HG02970 (cell line): ENCODE data around the gene CLSTN2.

ENCODE experiments used
- ATAC-seq: cut with Tn5 transposase; IDR thresholded peaks from one replicate; pipeline ENCODE4 v1.9.1; 2021; ENCODE audit warnings: mild to moderate bottlenecking, moderate library complexity, moderate number of reproducible peaks; ENCODE audit not compliant: unreplicated experiment, low FRiP score

The CLSTN2 gene

DNA sequence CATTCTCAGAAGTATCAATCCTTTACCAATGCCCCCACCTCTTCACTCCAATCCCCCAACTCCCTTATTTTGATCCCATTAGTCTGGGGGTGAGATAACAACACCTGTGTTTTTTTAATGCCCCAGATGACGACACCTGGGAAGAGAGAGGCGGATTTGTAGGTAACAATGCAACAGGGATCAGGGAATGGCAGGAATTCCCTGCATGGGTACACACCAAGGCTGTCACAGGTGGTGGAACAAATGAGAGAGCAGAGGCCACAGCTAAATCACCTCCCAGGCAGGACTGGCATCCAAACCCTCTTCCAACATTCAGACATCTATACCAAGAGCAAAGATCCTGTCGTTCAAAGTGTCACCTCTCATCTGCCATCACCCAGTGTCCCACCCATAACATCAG lies 423.7 kb downstream of the CLSTN2 start:
- no peak for ATAC-seq

DNA sequence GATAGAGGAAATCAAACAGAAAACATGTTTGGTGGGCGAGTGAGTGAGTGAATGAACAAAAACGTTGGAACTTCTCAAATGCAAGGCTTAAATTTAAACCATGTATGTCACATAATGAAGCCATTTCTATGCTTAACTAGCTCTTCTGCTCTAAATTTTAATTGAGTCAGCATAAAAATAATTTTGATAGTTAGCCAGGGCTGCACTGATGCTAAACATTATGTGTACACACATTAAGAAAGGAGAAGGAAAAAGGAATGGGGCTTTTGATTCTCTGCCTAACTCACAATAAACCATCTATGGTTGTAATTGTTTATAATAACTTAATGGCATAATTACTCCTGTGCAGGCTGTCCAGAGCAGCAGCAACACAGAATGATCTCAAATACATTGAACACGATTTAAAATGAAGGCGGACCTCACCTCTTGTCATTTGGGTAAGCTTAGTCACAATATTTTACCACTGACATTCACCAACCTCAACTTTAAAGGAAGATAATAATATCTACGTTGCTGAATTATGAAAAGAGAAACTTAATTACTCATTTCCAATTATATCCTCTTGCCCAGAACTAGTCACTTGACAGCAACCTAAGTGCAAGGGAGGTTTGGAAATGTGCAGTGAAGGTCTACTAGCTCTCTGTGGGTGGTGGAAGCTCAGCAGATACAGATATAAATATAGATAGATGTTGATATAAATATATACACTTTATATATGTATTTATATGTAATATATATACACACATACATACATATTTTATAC lies 424.4 kb downstream of the CLSTN2 start:
- ATAC-seq = no peak

GRCh38 chr3:140360332-140360731 lies 425.3 kb downstream of the CLSTN2 start:
- no peak for ATAC-seq

- no peak for ATAC-seq
Observed at GRCh38 chr3:140363801-140364200, 428.8 kb downstream of the CLSTN2 start.

DNA sequence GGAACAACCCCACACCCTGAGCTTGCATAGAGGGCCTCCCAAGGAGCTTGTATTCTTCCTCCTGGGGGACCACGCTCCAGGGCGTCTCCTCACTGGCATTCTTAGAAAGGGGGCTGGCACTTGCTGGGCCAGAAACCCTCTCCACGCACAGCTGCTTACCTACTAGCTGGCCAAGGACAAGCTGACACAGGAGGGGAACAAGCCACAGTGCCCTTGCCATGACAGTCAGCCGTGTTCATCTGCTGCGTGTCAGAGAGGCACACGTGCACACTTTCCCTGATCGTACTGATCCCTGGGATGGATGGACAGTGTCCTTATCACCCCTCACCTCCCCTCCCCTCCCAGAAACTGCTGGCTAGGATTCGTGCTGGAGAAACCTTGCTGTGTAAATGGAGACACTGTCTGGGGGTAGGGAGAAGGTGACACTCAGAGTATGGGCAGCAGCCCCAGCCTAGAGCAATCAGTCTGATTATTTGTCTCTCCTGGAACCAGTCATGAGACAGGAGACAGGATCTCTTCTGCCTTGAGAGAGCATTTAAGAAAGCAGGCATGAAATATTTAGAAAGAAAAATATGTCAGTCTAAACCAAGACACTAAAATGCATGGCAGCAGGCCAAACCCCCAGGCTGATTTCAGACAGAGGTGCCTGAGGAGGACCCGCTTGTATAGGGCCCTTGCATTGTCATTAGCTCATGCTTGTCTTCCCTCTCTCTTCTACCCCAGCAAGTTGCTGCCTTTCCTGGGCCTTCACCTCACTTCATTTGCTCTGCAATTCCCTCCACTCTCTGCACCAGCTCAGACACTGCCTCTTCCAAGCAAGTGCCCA lies 431.1 kb downstream of the CLSTN2 start:
- ATAC-seq = no peak

- ATAC-seq = no peak
Observed at GRCh38 chr3:140368223-140368811, 433.3 kb downstream of the CLSTN2 start.

GRCh38 chr3:140370686-140371085 lies 435.7 kb downstream of the CLSTN2 start:
- ATAC-seq = no peak

GRCh38 chr3:140373234-140373633 lies 438.2 kb downstream of the CLSTN2 start:
- ATAC-seq = no peak

- no peak for ATAC-seq
Observed at GRCh38 chr3:140375002-140375401, 440.0 kb downstream of the CLSTN2 start.

GRCh38 chr3:140376136-140376889 lies 441.3 kb downstream of the CLSTN2 start:
- ATAC-seq = no peak

GRCh38 chr3:140377644-140378043 lies 442.7 kb downstream of the CLSTN2 start:
- ATAC-seq = no peak

GRCh38 chr3:140378571-140379340 lies 443.8 kb downstream of the CLSTN2 start:
- no peak for ATAC-seq

DNA sequence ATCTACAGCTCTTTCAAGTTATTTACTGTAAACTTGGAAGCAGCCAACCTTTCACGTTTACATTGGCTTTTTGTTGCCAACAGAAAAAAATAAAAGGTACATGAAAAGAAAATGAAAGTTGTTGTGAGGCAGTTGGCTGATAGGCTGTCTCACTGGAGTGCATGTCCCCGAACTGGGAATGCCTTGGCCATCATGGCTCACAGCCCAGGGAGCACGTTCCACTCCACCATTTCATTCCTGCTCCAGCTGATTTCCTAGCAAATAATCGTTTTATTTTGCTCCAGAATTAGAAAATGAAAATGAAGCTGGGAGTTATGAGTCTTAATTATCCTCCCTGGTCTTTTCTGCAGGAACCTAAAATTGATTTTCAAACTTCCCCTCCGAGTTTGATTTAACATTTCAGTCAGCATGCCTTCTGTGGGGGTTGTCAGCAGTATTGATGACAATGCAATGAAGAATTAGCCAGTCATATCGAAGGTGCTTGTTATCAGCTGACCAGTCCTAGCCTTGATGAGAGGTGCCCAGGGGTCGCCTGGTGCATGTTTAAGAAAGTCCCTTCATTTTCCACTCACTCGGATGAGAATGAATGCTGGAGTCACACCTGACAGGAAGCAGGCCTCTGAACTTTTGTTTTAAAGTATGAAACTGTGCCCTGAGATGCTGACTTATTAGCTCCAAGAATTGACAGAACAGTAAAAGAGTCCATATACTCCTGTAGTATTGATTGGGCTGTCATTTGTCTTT lies 449.2 kb downstream of the CLSTN2 start:
- no peak for ATAC-seq

DNA sequence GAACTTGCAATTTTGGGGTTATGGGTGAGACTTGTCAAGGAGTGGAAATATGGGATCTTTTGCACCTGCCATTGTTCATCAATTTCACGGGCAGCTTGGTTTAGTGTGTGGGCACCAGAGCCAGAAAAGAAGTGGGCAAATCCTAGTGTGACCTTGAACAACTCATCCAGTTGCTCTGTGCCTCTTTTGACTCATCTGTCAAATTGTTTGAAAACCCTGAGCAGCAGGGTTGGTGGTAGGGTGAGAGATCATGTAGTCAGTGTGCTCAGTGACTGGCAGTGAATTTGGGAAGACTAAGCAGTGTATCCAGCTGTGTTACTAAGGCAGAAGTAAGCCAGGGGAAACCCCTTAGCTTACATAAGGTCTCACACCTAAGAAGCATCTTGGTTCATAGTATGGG lies 449.9 kb downstream of the CLSTN2 start:
- ATAC-seq = no peak

DNA sequence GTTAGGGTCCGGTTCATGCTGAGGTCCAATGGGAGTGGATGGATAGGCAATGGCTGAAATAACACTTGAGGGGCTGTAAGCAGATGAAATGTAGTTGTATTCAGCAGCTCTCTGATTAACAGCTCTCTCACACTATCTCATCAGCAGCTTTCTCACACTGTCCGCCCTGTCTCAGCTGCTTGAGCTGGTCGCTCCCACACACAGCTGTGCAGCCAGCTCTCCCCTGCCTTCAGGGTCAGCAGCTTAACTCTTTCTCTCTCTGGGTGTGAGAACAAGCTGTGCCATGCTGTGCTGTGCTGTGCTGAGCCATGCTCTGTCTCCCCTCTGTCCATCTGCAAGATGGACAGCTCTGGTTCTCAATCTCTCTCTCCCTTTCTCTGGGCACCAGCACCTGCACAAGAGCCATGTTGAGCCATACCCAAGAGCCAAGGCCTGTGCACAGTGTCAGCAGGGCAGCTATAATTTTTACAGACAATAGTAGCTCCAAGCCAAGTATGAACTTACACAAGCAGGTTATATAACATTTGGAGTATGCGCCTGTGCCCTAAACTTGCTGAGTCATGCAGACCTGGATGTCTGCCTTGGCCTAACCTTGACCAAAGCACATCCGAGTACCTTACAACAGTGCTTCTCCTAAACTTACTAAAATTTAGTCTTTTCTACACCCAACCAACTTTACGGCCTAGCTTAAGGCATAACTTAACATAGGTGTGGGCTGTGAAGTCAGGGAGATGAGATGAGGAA lies 451.5 kb downstream of the CLSTN2 start:
- no peak for ATAC-seq

DNA sequence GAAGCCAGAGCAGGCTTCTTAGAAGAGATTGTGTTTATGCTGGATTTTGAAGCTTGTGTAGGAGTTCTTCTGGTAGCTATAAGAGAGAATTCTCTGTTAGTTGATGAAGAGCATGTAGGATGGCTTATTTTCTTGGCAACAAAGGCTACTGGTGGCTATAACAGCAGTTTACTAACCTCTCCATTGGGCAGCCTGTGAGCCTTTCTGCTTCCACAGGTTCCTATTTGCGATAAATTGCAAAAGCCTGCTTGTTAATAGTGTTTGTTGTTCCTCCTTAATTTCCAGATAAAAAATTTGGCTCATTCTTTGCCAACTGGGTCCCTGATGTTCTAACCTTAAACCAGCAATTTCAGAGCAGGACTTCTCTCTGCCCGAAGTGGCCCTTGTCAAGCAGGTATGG lies 452.3 kb downstream of the CLSTN2 start:
- ATAC-seq = no peak

DNA sequence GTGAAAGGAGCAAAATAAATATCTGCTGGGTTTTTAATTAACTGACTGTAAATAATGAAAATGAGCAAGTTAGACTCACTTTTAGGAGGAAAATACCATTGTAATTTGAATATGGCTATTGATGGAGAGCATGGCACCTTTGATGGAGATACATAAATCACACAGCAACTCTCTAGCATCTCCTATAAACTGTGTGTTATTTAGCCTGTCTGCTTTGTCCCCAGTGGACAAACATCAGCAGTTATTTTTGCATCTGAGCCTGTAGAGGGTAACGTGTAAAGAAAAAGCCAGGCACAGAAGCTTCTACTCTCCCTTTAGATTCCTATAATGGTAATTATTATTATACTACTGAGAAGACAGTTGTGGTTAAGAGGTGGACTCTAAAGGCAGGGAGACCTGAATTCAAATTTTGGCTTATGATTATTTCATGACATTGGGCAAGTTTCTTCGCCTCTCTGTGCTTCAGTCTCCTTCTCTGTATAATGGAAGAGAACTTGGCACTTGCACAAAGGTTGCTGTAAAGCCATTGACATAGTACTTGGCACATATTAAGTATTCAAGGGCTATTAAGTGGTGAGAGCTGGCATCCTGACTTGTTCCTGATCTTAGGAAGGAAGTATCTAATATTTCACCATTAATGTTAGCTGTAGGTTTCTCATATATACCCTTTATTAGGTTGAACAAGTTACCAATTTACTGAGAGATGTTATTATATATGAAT lies 453.4 kb downstream of the CLSTN2 start:
- no peak for ATAC-seq

GRCh38 chr3:140391061-140391460 lies 456.1 kb downstream of the CLSTN2 start:
- no peak for ATAC-seq
